SK-N-MC (cell line): ENCODE results near the gene SORBS2.

Experiments
- FOXP2 ChIP-seq: optimal IDR thresholded peaks from 2 replicates; pipeline ENCODE3; 2011; ENCODE audit warnings: mild to moderate bottlenecking, moderate library complexity; ENCODE audit not compliant: insufficient read depth; ENCODE audit errors: extremely low read length, control extremely low read depth
- POLR2AphosphoS5 ChIP-seq: IDR thresholded peaks from 2 replicates; pipeline ENCODE4 v1.6.1; 2012; ENCODE audit warnings: mild to moderate bottlenecking, low read depth, low read length, borderline replicate concordance

GRCh38 chr4:185580699-185581098 is 231.3 kb downstream of the SORBS2 start:
- TF ChIP-seq POLR2AphosphoS5 (no peak), FOXP2 (no peak)
